Activated CD8-positive, alpha-beta memory T cell treated with anti-CD3 and anti-CD28 coated beads, Interleukin-2, amount 50 U/mL, for 1 hour (primary cell): ENCODE data around the gene NAP1L4.
"Not testable (repeated sequence)": the region's sequence is repeated elsewhere in the genome, so short reads cannot be mapped to it uniquely, and the experiment has no call there.

Source experiments
- DNase-seq: peaks from one replicate; pipeline ENCODE4 v3.0.0-alpha.2; 2020; ENCODE audit errors: extremely low read depth

The NAP1L4 gene

GRCh38 chr11:2960139-2960538, 32.0 kb downstream of the NAP1L4 start:
- no peak for DNase-seq

DNA sequence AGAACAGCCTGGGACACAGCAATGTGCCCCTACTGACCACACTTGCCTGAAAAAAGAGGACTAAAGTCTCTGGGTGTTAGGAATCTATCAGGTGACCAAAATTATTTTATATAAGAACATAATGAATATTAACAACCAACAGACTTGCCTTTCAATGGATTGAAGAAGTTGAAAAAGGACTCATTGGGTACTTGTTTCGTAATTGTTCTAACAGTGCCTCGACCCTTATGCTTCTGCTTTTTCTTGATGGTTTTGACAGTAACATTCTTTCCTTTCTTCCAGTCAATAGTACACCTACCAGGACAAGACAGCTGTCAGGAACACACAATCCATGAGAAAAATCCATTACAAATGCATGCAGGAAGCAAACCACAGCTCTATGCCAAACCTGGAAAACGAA, 33.9 kb downstream of the NAP1L4 start:
- DNase-seq = no peak

- no peak for DNase-seq
These were observed 36.1 kb downstream of the NAP1L4 start for GRCh38 chr11:2955906-2956476.

- DNase-seq = no peak
These were observed 37.9 kb downstream of the NAP1L4 start for GRCh38 chr11:2954263-2954662.

DNA sequence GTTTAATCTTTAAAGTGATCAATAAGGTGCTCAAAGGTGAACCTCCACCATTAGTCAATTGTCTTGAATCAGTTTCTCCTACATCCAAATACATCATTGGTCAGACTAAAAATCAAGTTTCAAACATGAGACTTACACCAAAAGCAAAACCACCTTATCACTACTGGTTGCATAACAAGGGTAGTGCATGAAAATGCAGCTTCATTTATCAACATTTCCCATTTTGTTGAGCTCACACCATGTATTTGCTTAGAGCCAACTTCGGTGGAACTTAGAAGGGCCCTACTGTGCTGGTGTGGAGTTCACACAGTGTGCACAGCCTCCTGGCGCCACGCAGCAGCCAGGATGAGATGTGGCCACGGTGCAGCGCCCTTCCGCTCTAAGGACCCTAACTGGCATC, 39.8 kb downstream of the NAP1L4 start:
- no peak for DNase-seq

- no peak for DNase-seq
These were observed 40.7 kb downstream of the NAP1L4 start for GRCh38 chr11:2951231-2952110.

DNA sequence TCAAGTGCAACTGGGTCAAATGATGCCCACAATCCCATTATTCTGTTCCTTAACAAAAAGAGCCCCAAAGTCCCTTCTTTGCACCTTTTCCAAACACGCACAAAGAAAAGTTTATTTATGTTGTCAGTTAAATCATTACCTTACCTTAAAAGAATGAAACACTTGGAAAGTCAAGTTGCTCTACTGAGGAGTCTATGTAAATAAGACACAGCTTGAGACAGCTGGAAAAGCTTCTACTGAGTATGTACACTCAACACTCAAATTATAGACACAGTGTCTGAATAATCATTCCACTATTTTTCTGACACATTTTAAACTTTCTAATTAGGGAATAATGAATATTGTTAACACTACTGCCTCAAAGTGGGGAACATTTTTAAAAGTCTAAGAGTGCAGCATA, 41.3 kb downstream of the NAP1L4 start:
- DNase-seq = no peak

GRCh38 chr11:2949920-2950319, 42.2 kb downstream of the NAP1L4 start:
- no peak for DNase-seq

GRCh38 chr11:2947744-2948143, 44.4 kb downstream of the NAP1L4 start:
- DNase-seq = no peak

DNA sequence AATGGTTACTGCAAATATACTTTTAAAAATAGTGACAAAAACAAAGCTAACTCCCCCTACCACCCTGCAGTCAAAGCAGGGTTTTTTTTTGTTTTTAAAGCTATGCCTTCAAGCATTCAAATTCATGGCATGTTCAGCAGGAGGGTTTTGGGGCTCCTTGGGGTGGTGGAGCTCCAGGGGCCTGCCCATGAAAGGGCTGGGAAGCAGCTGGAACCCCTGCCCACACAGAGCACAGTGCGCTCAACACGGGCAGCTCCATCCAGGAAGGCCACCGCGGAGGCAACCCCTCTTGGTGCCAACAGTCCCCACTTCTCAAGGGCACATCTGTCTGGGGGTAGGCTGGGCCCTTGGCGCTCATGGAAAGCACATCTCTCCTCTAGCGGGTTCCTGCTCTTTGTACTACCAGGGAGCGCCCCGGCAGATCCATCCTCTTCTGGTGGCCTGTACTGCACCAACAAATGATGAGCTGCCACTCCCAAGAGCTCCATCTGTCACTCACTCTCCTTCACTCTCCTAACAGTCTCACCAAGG, 46.3 kb downstream of the NAP1L4 start:
- no peak for DNase-seq

GRCh38 chr11:2945031-2945756, 46.9 kb downstream of the NAP1L4 start:
- DNase-seq = no peak

- DNase-seq = no peak
These were observed 47.6 kb downstream of the NAP1L4 start for GRCh38 chr11:2944530-2944929.

- DNase-seq = no peak
These were observed 48.4 kb downstream of the NAP1L4 start for GRCh38 chr11:2943711-2944118.

DNA sequence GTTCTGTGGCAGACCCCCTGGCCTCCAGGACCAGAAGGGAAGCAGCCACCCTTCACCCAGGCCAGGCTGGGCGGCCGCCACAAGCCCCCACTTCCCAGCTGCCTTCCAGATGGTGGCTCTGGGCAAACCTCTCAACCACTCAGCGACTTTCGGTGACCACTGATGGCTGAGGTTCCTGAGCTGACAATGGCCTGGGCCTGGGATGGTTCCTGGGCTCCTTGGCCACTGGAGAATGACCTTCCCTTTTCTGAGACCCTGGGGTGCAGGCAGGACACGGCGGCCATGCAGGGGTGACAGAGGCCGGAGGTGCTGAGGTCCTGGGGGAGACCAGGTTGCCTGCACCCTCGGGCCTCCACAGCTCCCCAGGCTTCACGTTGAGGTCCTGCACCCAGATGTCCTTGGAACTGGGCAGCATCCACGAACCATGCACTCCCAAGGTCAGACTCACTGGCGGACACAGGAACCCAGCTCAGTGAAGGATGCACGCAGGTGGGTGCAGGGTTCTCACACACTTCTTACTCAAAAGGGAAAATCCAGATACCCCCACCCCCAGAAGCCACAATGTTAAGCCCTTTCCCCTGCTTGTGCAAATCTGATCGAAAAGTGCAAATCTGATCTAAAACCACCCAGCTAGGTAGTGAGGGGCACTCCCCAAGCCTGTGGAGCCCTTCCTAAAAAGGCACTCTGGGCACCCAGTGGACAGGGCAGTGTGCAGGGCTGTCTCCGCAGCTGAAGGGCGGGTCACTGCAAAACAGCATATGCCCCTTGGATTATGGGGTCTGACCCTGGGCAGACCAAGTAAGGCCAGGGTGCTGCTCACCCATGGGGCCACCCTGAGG, 49.0 kb downstream of the NAP1L4 start:
- DNase-seq = no peak

GRCh38 chr11:2942447-2942846, 49.7 kb downstream of the NAP1L4 start:
- DNase-seq = no peak

GRCh38 chr11:2940921-2941821, 51.0 kb downstream of the NAP1L4 start:
- no peak for DNase-seq

DNA sequence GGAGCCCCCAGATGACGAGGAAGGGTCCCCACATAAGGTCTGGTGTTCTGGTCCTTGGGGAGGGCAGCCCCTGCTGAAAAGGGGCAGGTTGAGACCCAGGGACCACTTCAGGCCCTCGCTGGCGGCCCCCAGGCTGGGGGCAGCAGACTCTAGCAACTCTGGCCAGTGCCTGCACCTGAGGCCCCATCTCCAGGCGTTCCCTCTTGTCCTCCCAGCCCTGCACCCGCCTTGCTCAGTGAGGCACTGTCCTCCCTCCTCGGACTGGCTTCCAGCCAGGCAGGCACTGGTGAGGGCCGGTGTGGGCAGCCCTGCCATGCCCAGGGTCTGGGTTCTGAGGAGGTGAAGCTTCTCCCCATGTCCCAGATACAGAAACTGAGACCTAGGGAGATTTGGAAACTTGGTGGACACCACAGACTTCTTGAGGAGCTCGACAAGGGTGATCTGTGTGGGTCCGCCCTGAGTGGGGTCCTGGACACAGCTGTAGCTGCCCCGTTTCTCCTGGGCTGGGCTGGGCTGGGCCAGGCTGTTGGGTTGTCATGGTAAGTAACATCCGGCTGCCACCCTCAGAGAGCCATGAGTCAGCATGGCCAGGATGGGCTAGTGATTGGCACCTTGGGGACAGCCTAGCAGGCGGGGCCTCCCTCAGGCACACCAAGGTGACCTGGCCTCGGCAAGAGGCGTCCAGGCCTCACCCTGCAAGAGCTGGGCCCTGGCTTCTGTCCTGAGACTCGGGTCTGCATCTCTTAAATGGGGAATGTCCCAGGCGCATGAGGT, 51.8 kb downstream of the NAP1L4 start:
- DNase-seq = no peak

- not testable (repeated sequence) for DNase-seq
These were observed 53.4 kb downstream of the NAP1L4 start for GRCh38 chr11:2938458-2939418.
